Smooth muscle cell (in vitro differentiated cells): ENCODE data around the gene ADGRV1. TPM values are rescaled to one million over a fixed set of nuclear protein-coding genes. Genes with fewer than 3 reads are reported as not detected.

Experiments
- DNase-seq: peaks from one replicate; lab custom pipeline; 2025; ENCODE audit not compliant: unreplicated experiment; lab: John Stamatoyannopoulos, UW
- H2AFZ ChIP-seq: fragments of 200-600 bp; sonication (generic); 2 replicates; pipeline ENCODE4 v1.6.0; 2016; ENCODE audit warnings: antibody characterized with exemption, low read depth, mild to moderate bottlenecking
- H3F3A ChIP-seq: fragments of 200-600 bp; sonication (generic); 2 replicates; pipeline ENCODE4 v1.6.0; 2017; ENCODE audit warnings: antibody characterized with exemption, low read depth
- H3K27ac ChIP-seq: fragments of 200-600 bp; sonication (generic); 2 replicates; pipeline ENCODE4 v1.5.1; 2016; ENCODE audit warnings: low read depth, mild to moderate bottlenecking
- H3K27me3 ChIP-seq: fragments of 200-600 bp; sonication (generic); 2 replicates; pipeline ENCODE4 v1.6.1; 2016; ENCODE audit warnings: low read depth, mild to moderate bottlenecking
- H3K36me3 ChIP-seq: fragments of 200-600 bp; sonication (generic); 2 replicates; pipeline ENCODE4 v1.5.1; 2016; ENCODE audit warnings: low read depth
- H3K4me1 ChIP-seq: fragments of 200-600 bp; sonication (generic); 2 replicates; pipeline ENCODE4 v1.5.1; 2016; ENCODE audit warnings: low read depth
- H3K4me2 ChIP-seq: fragments of 200-600 bp; sonication (generic); 2 replicates; pipeline ENCODE4 v1.6.0; 2016; ENCODE audit warnings: mild to moderate bottlenecking
- H3K4me3 ChIP-seq: fragments of 200-600 bp; sonication (generic); 2 replicates; pipeline ENCODE4 v1.5.1; 2016; ENCODE audit warnings: mild to moderate bottlenecking
- H3K79me2 ChIP-seq: fragments of 200-600 bp; sonication (generic); 2 replicates; pipeline ENCODE4 v1.6.0; 2016; ENCODE audit warnings: low read depth, mild to moderate bottlenecking
- H3K9ac ChIP-seq: fragments of 200-600 bp; sonication (generic); 2 replicates; pipeline ENCODE4 v1.6.0; 2016; ENCODE audit warnings: low read depth
- H3K9me3 ChIP-seq: fragments of 200-600 bp; sonication (generic); replicated peaks from 2 replicates; pipeline ENCODE4 v1.5.1; 2016; ENCODE audit warnings: low read depth
- H4K20me1 ChIP-seq: fragments of 200-600 bp; sonication (generic); 2 replicates; pipeline ENCODE4 v1.6.0; 2016; ENCODE audit warnings: low read depth
- CTCF ChIP-seq: fragments of 200-600 bp; sonication (generic); IDR thresholded peaks from 2 replicates; pipeline ENCODE4 v1.5.1; 2017; ENCODE audit warnings: borderline replicate concordance, mild to moderate bottlenecking, antibody characterized with exemption; ENCODE audit not compliant: insufficient read depth, poor library complexity, severe bottlenecking
- WGBS: methylation state at CpG from one replicate; pipeline ENCODE4 v1.1.7; 2016; ENCODE audit warnings: low lambda C conversion rate; 5-methylcytosine and 5-hydroxymethylcytosine counted together
- polyA plus RNA-seq: library from polyadenylated mRNA; unstranded; fragments of >200 nt; fragmentation: Nextera tagmentation; extraction: Ambion mirVana; gene quantifications from 2 replicates; pipeline ENCODE4 v1.2.1, GENCODE V29; 2016
- total RNA-seq: library from RNA; depleted of rRNA; stranded (reverse); fragments of >200 nt; gene quantifications from 2 replicates; pipeline ENCODE4 v1.2.3, GENCODE V29; 2014

The ADGRV1 gene
- total and polyA plus RNA-seq, 2 experiments from 2014 or later: 16.8 to 17.7 TPM

- peak; percentile 89 for DNase-seq
- Histone ChIP-seq H3F3A (no peaks in the 10 kb centered on the region), H3K4me2 (peak within 1 kb of the TSS; percentile 89), H3K36me3 (no peaks in the 10 kb centered on the region), H3K27me3 (no peaks in the 10 kb centered on the region), H3K9ac (peak within 1 kb of the TSS; percentile 97), H4K20me1 (peaks cover 23% of the 10 kb centered on the region), H2AFZ (peak within 1 kb of the TSS; percentile 99), H3K4me3 (peak within 1 kb of the TSS; percentile 91), H3K79me2 (peaks cover 34% of the 10 kb centered on the region), H3K4me1 (peaks cover 13% of the 10 kb centered on the region), H3K27ac (peak within 1 kb of the TSS; percentile 85), H3K9me3 (no peaks in the 10 kb centered on the region)
- WGBS: 1% methylated on average over 41 of the region's 64 CpGs
- TF ChIP-seq CTCF: no peak
These were observed 29.2 kb upstream of the ADGRV1 start, which contains the start of gene LYSMD3 for GRCh38 chr5:90529194-90529938. LYSMD3 (minus strand) TSS chr5:90529584; CDS start chr5:90525289, 4,295 bp downstream.

DNA sequence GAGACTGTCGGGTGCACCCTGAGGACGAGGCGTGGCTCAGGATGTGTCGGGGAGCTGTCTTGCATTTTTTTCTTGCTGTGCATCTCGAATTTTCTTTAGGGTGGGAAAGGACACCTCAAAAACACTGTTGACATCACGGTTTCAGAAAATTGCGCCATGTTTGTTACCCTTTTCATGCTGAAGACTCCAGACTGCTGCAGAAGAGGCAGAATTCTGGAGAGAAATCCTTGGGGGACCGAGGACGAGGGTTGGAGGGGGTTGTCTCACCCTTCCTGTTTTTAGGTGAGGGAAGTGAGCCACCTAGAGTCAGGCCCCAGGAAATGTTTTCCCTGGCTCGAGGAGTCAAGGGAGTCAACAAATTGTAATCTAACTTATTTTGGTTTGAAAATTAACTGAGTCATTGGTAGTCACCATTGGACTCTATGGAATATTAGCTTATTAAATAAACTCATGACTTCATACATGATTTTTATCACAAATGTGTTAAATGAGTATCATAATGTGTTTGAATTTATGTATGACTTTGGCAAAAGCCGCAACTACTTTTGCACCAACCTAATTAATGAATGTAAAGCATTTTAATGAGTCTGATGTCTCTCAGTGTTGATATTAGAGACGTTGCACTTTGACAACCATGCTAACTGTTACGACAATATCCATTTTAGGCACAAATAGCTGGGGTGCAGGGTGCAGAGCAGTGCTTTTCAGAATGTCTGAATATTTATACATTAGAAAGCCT, 28.5 kb upstream of the ADGRV1 start:
- peak overlapping the region; percentile 97 for H3K9ac ChIP-seq
- peak overlapping the region; percentile 89 for H3K4me2 ChIP-seq
- no peaks in the 10 kb centered on the region for H3F3A ChIP-seq
- no peak for DNase-seq
- H3K27ac ChIP-seq: peak overlapping the region; percentile 85
- H3K79me2 ChIP-seq: peaks cover 34% of the 10 kb centered on the region
- H3K4me1 ChIP-seq: peaks cover 13% of the 10 kb centered on the region
- no peaks in the 10 kb centered on the region for H3K36me3 ChIP-seq
- peak; percentile 55 for TF ChIP-seq CTCF
- peaks cover 19% of the 10 kb centered on the region for H4K20me1 ChIP-seq
- H2AFZ ChIP-seq: peak overlapping the region; percentile 99
- peak overlapping the region; percentile 91 for H3K4me3 ChIP-seq
- H3K27me3 ChIP-seq: no peaks in the 10 kb centered on the region
- 8% methylated on average over 13 of the region's 13 CpGs for WGBS
- H3K9me3 ChIP-seq: no peaks in the 10 kb centered on the region

- no peaks in the 10 kb centered on the region for H3F3A ChIP-seq
- H3K27ac ChIP-seq: no peak overlapping the region
- H3K27me3 ChIP-seq: no peaks in the 10 kb centered on the region
- no peak for TF ChIP-seq CTCF
- H3K4me2 ChIP-seq: peak overlapping the region; percentile 89
- no peak overlapping the region for H2AFZ ChIP-seq
- H3K79me2 ChIP-seq: peaks cover 34% of the 10 kb centered on the region
- peaks cover 12% of the 10 kb centered on the region for H4K20me1 ChIP-seq
- H3K4me3 ChIP-seq: peak overlapping the region; percentile 91
- H3K9ac ChIP-seq: no peak overlapping the region
- H3K9me3 ChIP-seq: no peaks in the 10 kb centered on the region
- H3K36me3 ChIP-seq: no peaks in the 10 kb centered on the region
- no peak for DNase-seq
- H3K4me1 ChIP-seq: peaks cover 13% of the 10 kb centered on the region
- 76% methylated on average over 9 of the region's 9 CpGs for WGBS
These were observed 27.7 kb upstream of the ADGRV1 start for GRCh38 chr5:90530736-90531487.
